Thyroid gland (tissue), 4 donors: ENCODE measurements around the gene CMC1. TPM values are rescaled to one million over a fixed set of nuclear protein-coding genes. Genes with fewer than 3 reads are reported as not detected.

Source experiments
- DNase-seq, 2 donors: peaks; one replicate each; pipeline ENCODE4 v3.0.0-alpha.2; 2019
- H3K27ac ChIP-seq, 3 donors: fragments of 200-600 bp; sonication (generic); 1 replicate in 2 of 3; 2 replicates in 1 of 3; pipeline ENCODE4 v1.5.1; 2016 to 2019; ENCODE audit warnings: mild to moderate bottlenecking in 1 of 3, moderate library complexity in 1 of 3
- H3K27me3 ChIP-seq: fragments of 200-600 bp; sonication (generic); one replicate; pipeline ENCODE4 v1.5.1; 2019
- H3K36me3 ChIP-seq, 2 donors: fragments of 200-600 bp; sonication (generic); one replicate each; pipeline ENCODE4 v1.5.1; 2016 to 2019
- H3K4me1 ChIP-seq, 2 donors: fragments of 200-600 bp; sonication (generic); one replicate each; pipeline ENCODE4 v1.5.1; 2017 to 2019
- H3K4me3 ChIP-seq, 3 donors: fragments of 200-600 bp; sonication (generic); replicated peaks in 1 of 3; 1 replicate in 2 of 3; 2 replicates in 1 of 3; pipeline ENCODE4 v1.5.1; 2016; ENCODE audit warnings: mild to moderate bottlenecking in 1 of 3
- H3K9me3 ChIP-seq: fragments of 200-600 bp; sonication (generic); one replicate; pipeline ENCODE4 v1.5.1; 2017
- CTCF ChIP-seq, 6 experiments: fragments of 200-600 bp in 3 of 6; fragments of 450-650 bp in 3 of 6; sonication (generic) in 3 of 6; IDR thresholded peaks; one replicate each; pipeline ENCODE4 v1.5.1; 2016 to 2019; ENCODE audit warnings: antibody characterized with exemption in 6 of 6, mild to moderate bottlenecking in 2 of 6, inconsistent platforms in 1 of 6, moderate library complexity in 1 of 6
- POLR2A ChIP-seq, 2 donors: fragments of 450-650 bp; IDR thresholded peaks; one replicate each; pipeline ENCODE4 v1.6.1; 2017; ENCODE audit warnings: antibody characterized with exemption in 2 of 2, mild to moderate bottlenecking in 2 of 2, moderate library complexity in 1 of 2
- WGBS, 2 donors: methylation state at CpG; one replicate each; pipeline ENCODE4 v1.1.5; 2017; 5-methylcytosine and 5-hydroxymethylcytosine counted together
- intact Hi-C: fragments of 100-400 bp; cut with DNase I; formaldehyde crosslinking; loops from one replicate; pipeline ENCODE4 v1.15.1; 2023
- total RNA-seq, 4 donors: library from RNA; depleted of rRNA; stranded (reverse); fragments of >200 nt; gene quantifications; one replicate each; pipeline ENCODE4 v1.2.3, GENCODE V29; 2016

Gene CMC1
- total RNA-seq, 4 donors from 2014 or later: 3.0 to 22.7 (median 8.3) TPM

GRCh38 chr3:28273837-28274236 is 32.4 kb downstream of the CMC1 start:
- TF ChIP-seq POLR2A (IDR thresholded peaks at IDR 0.05): no peak
- TF ChIP-seq CTCF (IDR thresholded peaks at IDR 0.05): no peak

GRCh38 chr3:28278918-28279317 is 37.5 kb downstream of the CMC1 start:
- Histone ChIP-seq H3K36me3 (no peaks in the 10 kb centered on the region), H3K27me3 (no peaks in the 10 kb centered on the region), H3K9me3 (no peaks in the 10 kb centered on the region), H3K4me1 (no peaks in the 10 kb centered on the region), H3K27ac (no peak overlapping the region), H3K4me3 (no peak overlapping the region)
- DNase-seq: no peak
- no peak for TF ChIP-seq POLR2A (IDR thresholded peaks at IDR 0.05)
- TF ChIP-seq CTCF (IDR thresholded peaks at IDR 0.05): no peak
- intact Hi-C loops: no loop called here
- WGBS, 2 donors: 90 to 93% methylated on average over 2 of the region's 2 CpGs

More at GRCh38 chr3:28273837-28274236, 32.4 kb downstream of the CMC1 start:
- H3K4me1 ChIP-seq: no peaks in the 10 kb centered on the region
- H3K27me3 ChIP-seq: no peaks in the 10 kb centered on the region
- no peaks in the 10 kb centered on the region for H3K36me3 ChIP-seq
- intact Hi-C loops: no loop called here
- no peak overlapping the region for H3K27ac ChIP-seq
- no peak overlapping the region for H3K4me3 ChIP-seq
- no peaks in the 10 kb centered on the region for H3K9me3 ChIP-seq
- no peak for DNase-seq

GRCh38 chr3:28279770-28280169 is 38.4 kb downstream of the CMC1 start:
- no peak for DNase-seq
- Histone ChIP-seq H3K27ac (no peak overlapping the region), H3K27me3 (no peaks in the 10 kb centered on the region), H3K9me3 (no peaks in the 10 kb centered on the region), H3K4me3 (no peak overlapping the region), H3K36me3 (no peaks in the 10 kb centered on the region), H3K4me1 (no peaks in the 10 kb centered on the region)
- intact Hi-C loops: no loop called here
- no peak for TF ChIP-seq POLR2A (IDR thresholded peaks at IDR 0.05)
- TF ChIP-seq CTCF (IDR thresholded peaks at IDR 0.05): no peak
- WGBS, 2 donors: 58 to 68% methylated on average over 4 of the region's 4 CpGs

GRCh38 chr3:28280781-28281180 is 39.4 kb downstream of the CMC1 start:
- intact Hi-C loops: no loop called here
- no peaks in the 10 kb centered on the region for H3K4me1 ChIP-seq
- H3K36me3 ChIP-seq: no peaks in the 10 kb centered on the region
- TF ChIP-seq CTCF (IDR thresholded peaks at IDR 0.05) (no peak), POLR2A (IDR thresholded peaks at IDR 0.05) (no peak)
- WGBS, 2 donors: 97 to 98% methylated on average over 3 of the region's 3 CpGs
- H3K27me3 ChIP-seq: no peaks in the 10 kb centered on the region
- no peaks in the 10 kb centered on the region for H3K9me3 ChIP-seq
- H3K4me3 ChIP-seq: no peak overlapping the region
- no peak overlapping the region for H3K27ac ChIP-seq
- DNase-seq: no peak

GRCh38 chr3:28286595-28286994 is 45.2 kb downstream of the CMC1 start:
- no peaks in the 10 kb centered on the region for H3K4me1 ChIP-seq
- intact Hi-C loops: no loop called here
- DNase-seq: no peak
- no peaks in the 10 kb centered on the region for H3K36me3 ChIP-seq
- H3K9me3 ChIP-seq: no peaks in the 10 kb centered on the region
- no peak overlapping the region for H3K4me3 ChIP-seq
- no peak overlapping the region for H3K27ac ChIP-seq
- no peaks in the 10 kb centered on the region for H3K27me3 ChIP-seq
- TF ChIP-seq CTCF (IDR thresholded peaks at IDR 0.05): peak in 4 of 6 experiments; percentile 21 to 65 (median 59)
- no peak for TF ChIP-seq POLR2A (IDR thresholded peaks at IDR 0.05)
